Medulla oblongata (tissue), 1 donor: Measurements from ENCODE around the gene ZNF232.
"Not testable (repeated sequence)": the region's sequence is repeated elsewhere in the genome, so short reads cannot be mapped to it uniquely, and the experiment has no call there.

Experiments used
- DNase-seq: peaks from one replicate; pipeline ENCODE4 v3.0.0-alpha.2; 2015; ENCODE audit errors: extremely low spot score

The ZNF232 gene

GRCh38 chr17:5097101-5097834, 14.4 kb downstream of the ZNF232 start:
- DNase-seq = no peak

DNA sequence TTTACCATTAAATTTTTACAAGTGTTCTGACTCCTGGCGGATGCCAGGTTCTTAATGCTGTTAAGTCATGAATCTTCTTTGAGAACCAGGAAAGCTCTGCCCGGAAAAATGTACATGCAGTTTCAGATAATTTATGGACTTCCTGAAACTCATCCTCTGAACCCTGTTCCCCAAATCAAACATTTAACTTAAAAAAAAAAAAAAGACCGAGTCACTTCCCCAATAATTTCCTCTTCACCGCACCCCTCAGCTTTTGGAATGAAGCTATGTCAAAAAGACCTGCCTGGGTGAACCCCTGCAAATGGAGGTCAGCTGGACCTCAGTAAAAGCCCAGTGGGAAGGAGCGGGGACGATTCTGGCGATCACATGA, 15.0 kb downstream of the ZNF232 start:
- DNase-seq = no peak

- DNase-seq = no peak
Measured at GRCh38 chr17:5092218-5093010, 19.3 kb downstream of the ZNF232 start.

DNA sequence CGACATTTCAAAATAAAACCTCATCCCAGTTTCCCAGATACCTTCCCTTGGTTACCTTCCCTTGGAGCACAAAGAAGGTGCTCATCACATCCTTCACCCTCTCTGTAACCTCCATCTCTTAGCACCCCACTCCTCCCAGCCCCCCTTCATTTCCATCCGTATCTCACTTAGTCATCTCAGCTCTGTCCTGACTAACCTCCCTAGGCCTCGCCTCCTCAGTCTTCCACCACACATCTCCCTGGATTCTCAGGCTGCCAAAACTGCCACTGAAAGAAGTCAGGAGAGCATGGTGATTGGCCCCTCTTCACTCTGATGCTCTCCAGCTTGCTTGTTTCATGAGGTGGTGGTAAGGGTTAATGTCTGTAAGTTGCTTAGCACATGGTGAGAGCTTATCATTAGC, 31.1 kb downstream of the ZNF232 start:
- no peak for DNase-seq

DNA sequence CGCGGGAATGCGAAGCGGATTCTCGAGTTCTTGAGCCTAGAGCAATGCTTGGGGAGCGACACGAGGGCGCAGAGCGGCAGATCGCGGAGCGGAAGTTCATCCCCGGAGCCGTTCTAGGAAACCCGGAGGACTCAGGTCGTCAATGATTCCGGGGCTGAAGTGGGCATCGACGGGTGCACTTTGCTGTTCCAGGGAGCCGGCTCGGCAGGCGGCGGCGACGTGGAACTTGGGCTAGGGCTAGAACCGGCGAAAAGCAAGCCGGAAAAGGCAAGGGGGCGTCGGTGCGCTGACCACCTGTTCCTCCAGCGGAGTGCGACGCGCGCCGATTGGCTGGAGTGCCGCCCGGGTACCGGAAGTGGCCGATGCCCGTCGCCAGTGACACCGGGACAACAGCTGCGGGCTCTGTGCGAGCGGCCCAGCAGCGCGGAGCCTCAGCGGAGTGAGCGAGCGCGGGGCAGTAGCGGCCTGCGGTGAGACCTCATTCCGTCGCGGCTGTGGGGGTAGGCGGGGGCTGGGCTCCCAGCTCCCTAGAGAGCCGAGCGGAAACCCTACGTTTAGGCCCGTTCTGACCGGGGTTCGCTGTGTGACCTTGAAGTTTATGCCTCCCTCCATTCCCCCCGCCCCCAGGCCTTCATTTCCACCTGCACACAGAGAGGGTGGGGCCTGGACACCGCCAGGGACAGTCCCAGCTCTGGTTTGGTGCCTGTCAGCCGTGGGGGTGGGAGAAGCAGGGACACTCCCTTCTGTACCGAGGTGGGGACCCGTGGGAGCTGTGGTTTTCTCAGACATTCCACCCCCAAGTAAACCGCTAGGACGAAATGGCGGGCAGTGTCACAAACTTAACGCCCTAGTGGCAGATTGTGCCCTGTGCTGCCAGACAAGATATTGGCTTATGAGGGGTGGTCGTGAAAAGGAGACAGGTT, 33.3 kb downstream of the ZNF232 start, which contains the start of gene ZFP3:
TSS of gene ZFP3 (plus strand) at position 362 of the 923 bp plus-strand sequence. CDS start 13,038 bp downstream, outside the sequence.
- peak; percentile 82 for DNase-seq

DNA sequence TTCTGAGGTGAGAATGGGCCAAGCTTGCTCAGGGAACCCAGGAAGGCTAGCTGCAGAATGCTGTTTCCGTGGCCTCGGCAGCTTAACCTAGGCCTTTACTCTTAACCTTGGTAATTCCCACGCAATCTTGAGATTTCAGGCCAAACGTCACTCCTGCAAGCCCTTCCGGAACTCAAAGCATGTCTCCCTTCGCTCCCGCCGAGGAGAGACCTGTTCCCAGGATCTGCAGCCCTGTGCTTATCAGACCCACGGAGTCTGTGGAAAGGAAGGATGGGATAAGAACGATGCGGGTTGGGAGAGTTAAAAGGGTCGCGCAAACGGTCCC, 33.9 kb downstream of the ZNF232 start:
- no peak for DNase-seq

- not testable (repeated sequence) for DNase-seq
Measured at GRCh38 chr17:5077275-5077674, 34.4 kb downstream of the ZNF232 start.

DNA sequence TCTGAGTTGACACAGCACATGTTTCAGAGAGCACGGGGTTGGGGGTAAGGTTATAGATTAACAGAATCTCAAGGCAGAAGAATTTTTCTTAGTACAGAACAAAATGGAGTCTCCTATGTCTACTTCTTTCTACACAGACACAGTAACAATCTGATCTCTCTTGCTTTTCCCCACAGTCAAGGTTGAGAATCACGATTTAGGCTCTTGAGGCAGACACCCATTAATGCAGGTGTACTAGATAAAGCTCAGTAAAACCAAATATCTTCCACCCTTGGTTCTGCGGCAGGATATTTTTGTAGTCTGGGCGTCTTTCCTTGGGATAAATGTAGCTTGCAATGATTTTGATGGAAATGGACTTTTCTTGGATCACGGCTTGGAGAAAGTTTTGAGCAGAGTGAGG, 36.2 kb downstream of the ZNF232 start:
- not testable (repeated sequence) for DNase-seq

GRCh38 chr17:5069724-5070123, 42.0 kb downstream of the ZNF232 start:
- no peak for DNase-seq

DNA sequence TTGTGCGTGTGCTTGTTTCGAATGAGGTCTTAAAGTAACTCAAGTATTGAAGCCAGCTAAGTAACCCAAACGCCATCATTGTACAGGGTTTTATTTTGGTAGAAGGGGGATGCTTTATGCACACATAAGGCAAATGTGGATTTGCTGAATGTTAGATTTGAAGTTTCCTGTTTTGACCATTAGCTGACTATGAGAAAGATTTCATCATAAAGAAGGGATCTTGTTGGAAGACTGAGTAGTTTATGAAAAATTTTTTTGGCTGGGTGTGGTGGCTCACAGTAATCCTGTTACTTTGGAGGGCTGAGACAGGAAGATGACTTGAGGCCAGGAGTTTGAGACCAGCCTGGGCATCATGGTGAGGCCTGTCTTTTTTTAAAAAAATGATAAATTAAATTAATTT, 43.4 kb downstream of the ZNF232 start:
- DNase-seq = no peak

DNA sequence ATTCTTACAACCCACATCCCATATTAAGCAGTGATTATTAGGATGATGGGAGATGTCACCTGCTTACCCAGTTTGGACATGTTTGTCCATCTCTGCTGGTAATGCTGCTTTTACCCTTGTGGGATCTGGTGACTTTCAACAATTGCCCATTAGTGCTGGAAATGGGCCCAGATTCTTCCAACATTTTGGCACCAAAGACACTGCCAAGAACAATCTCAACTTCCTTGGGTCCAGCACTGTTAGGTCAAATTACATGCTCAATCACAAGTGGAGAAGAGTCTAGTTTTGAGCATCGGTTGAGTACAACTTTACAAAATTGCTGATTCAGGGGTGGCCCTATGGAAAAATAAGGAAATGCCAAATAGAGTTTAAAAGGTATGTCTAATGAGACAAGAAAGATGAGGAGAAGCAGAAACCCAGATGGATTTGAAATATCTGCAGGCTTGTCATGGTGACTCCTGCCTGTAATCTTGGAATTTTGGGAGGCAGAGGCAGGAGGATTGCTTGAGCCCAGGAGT, 46.4 kb downstream of the ZNF232 start:
- DNase-seq = no peak
